Keratinocyte (primary cell): ENCODE data around the gene CERK. TPM values are rescaled to one million over a fixed set of nuclear protein-coding genes. Genes with fewer than 3 reads are reported as not detected.

Experiments used
- DNase-seq: peaks from one replicate; pipeline ENCODE4 v3.0.0-alpha.2; 2011; ENCODE audit warnings: low read depth, missing footprints, low spot score
- FAIRE-seq: peaks from 2 replicates; lab custom pipeline; 2011; peaks lifted over from hg19 to GRCh38; lab: Jason Lieb, UNC
- H2AFZ ChIP-seq: 2 replicates; pipeline ENCODE4 v1.6.0; 2012; ENCODE audit warnings: low read length, control low read depth, inconsistent platforms; ENCODE audit not compliant: control insufficient read depth
- H3K27ac ChIP-seq: 2 replicates; pipeline ENCODE4 v1.5.1; 2011; ENCODE audit warnings: low read length; ENCODE audit not compliant: control insufficient read depth, insufficient read depth
- H3K27me3 ChIP-seq: 3 replicates; pipeline ENCODE4 v1.6.0; 2011; ENCODE audit warnings: low read length; ENCODE audit not compliant: control insufficient read depth, insufficient read depth; ENCODE audit errors: extremely low read depth
- H3K36me3 ChIP-seq, 2 experiments: 2 replicates in 1 of 2; 3 replicates in 1 of 2; pipeline ENCODE4 v1.5.1; 2011; ENCODE audit warnings: low read length in 2 of 2, mild to moderate bottlenecking in 1 of 2; ENCODE audit not compliant: control insufficient read depth in 2 of 2, insufficient read depth in 2 of 2; ENCODE audit errors: extremely low read depth in 1 of 2
- H3K4me1 ChIP-seq: 3 replicates; pipeline ENCODE4 v1.5.1; 2011; ENCODE audit warnings: low read length; ENCODE audit not compliant: control insufficient read depth, insufficient read depth; ENCODE audit errors: extremely low read depth
- H3K4me2 ChIP-seq: 3 replicates; pipeline ENCODE4 v1.6.0; 2011; ENCODE audit warnings: low read depth, low read length; ENCODE audit not compliant: control insufficient read depth, insufficient read depth; ENCODE audit errors: extremely low read depth
- H3K4me3 ChIP-seq, 3 experiments: fragments of 200-600 bp in 1 of 3; sonication (generic) in 1 of 3; 2 replicates in 2 of 3; 3 replicates in 1 of 3; pipeline ENCODE4 v1.5.1; 2011 to 2016; ENCODE audit warnings: low read length in 3 of 3, mild to moderate bottlenecking in 3 of 3, control low read depth in 2 of 3, inconsistent platforms in 1 of 3, low read depth in 1 of 3, mixed read lengths in 1 of 3, mixed run types in 1 of 3, moderate library complexity in 1 of 3; ENCODE audit not compliant: control insufficient read depth in 2 of 3, insufficient read depth in 2 of 3; ENCODE audit errors: extremely low read depth in 1 of 3
- H3K79me2 ChIP-seq: 2 replicates; pipeline ENCODE4 v1.6.0; 2012; ENCODE audit warnings: low read length; ENCODE audit not compliant: control insufficient read depth, insufficient read depth
- H3K9ac ChIP-seq: 3 replicates; pipeline ENCODE4 v1.6.0; 2011; ENCODE audit warnings: low read length; ENCODE audit not compliant: control insufficient read depth, insufficient read depth; ENCODE audit errors: extremely low read depth
- H3K9me1 ChIP-seq: 3 replicates; pipeline ENCODE4 v1.6.0; 2011; ENCODE audit warnings: low read length; ENCODE audit not compliant: control insufficient read depth, insufficient read depth; ENCODE audit errors: extremely low read depth
- H3K9me3 ChIP-seq: 2 replicates; pipeline ENCODE4 v1.5.1; 2012; ENCODE audit warnings: low read depth, low read length; ENCODE audit not compliant: control insufficient read depth
- H4K20me1 ChIP-seq: 3 replicates; pipeline ENCODE4 v1.6.0; 2011; ENCODE audit warnings: low read length; ENCODE audit not compliant: control insufficient read depth, insufficient read depth; ENCODE audit errors: extremely low read depth
- EZH2 ChIP-seq: IDR thresholded peaks from one replicate; pipeline ENCODE4 v1.6.1; 2012; ENCODE audit warnings: inconsistent platforms, mild to moderate bottlenecking, low read length, moderate library complexity
- dilution Hi-C: fragments of 300-500 bp; cut with MboI; formaldehyde crosslinking; loops from one replicate; pipeline ENCODE4 v1.7.0; 2020; ENCODE audit warnings: low sequenced_read_pairs; ENCODE audit not compliant: extremely low pct_ligation_motif_present
- polyA plus RNA-seq, 5 experiments: library from polyadenylated mRNA; depleted of rRNA in 3 of 5; stranded (reverse) in 3 of 5; stranded (forward) in 1 of 5; unstranded in 1 of 5; fragments of >200 nt; gene quantifications; 1 replicate in 1 of 5; 2 replicates in 3 of 5; 3 replicates in 1 of 5; pipeline versions ENCODE4 v1.2.1 to v1.2.3, GENCODE V29; 2011 to 2012; ENCODE audit warnings: missing spikeins in 2 of 5, low read depth in 1 of 5, low replicate concordance in 1 of 5
- TF ChIP-seq, protein P1 (sequence below), 3 experiments: IDR thresholded peaks in 1 of 3; conservative IDR thresholded peaks in 1 of 3; optimal IDR thresholded peaks in 1 of 3; 2 replicates in 2 of 3; 3 replicates in 1 of 3; pipeline versions ENCODE3 to v1.5.1; 2011; ENCODE audit warnings: low read length in 3 of 3, mild to moderate bottlenecking in 3 of 3, moderate library complexity in 2 of 3, control low read depth in 1 of 3, inconsistent platforms in 1 of 3; ENCODE audit not compliant: insufficient read depth in 2 of 3; ENCODE audit errors: extremely low read depth in 1 of 3

The CERK gene
- polyA plus RNA-seq, 1 donor (not counting 4 experiments of a cell fraction or from before 2014, with no cell fraction given): 11.9 TPM

DNA sequence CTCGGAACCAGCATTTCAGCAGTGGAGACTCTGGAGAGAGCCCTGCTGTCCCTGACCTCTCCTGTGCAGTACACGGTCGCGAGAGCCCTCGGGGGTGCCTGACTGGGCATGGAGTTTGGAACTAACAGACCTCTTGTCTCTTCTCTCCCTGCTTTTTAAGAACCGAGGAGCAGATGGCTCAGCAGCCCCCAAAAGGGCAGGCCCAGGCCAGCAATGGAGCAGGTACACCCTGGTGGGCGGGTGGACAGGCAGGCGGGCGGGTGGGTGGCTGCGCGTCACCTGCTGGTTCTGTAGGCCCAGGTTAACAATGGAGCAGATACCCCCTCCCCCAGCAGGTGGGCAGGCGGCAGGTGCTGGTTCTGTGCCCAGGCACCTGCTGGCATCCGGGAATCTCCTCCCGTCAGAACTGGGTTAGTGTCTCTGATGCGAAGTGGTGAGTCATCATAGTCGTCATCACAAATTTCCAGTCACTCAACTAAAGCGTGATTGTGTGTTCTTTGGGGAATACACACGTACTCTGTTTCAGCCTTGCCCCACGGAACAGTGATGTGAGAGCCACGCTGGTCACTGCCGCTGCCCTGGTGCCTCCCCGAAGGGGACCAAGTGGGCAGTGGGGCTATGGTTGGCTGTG lies 76.7 kb downstream of the CERK start:
- H4K20me1 ChIP-seq: peaks cover 17% of the 10 kb centered on the region
- peaks cover 26% of the 10 kb centered on the region for H3K4me1 ChIP-seq
- peak overlapping the region; percentile 50 for H3K9ac ChIP-seq
- H3K36me3 ChIP-seq: peaks cover 0 to 10% of the 10 kb centered on the region in 2 experiments
- no peak for TF ChIP-seq EZH2
- TF ChIP-seq, protein P1, sequence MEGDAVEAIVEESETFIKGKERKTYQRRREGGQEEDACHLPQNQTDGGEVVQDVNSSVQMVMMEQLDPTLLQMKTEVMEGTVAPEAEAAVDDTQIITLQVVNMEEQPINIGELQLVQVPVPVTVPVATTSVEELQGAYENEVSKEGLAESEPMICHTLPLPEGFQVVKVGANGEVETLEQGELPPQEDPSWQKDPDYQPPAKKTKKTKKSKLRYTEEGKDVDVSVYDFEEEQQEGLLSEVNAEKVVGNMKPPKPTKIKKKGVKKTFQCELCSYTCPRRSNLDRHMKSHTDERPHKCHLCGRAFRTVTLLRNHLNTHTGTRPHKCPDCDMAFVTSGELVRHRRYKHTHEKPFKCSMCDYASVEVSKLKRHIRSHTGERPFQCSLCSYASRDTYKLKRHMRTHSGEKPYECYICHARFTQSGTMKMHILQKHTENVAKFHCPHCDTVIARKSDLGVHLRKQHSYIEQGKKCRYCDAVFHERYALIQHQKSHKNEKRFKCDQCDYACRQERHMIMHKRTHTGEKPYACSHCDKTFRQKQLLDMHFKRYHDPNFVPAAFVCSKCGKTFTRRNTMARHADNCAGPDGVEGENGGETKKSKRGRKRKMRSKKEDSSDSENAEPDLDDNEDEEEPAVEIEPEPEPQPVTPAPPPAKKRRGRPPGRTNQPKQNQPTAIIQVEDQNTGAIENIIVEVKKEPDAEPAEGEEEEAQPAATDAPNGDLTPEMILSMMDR (optimal IDR thresholded peaks at IDR 0.05 in 1 of 3, IDR thresholded peaks at IDR 0.05 in 1 of 3, conservative IDR thresholded peaks at IDR 0.05 in 1 of 3; ENCODE audit: extremely low read depth in 1 of 3, insufficient read depth in 2 of 3, low read length in 3 of 3): no peak
- no peaks in the 10 kb centered on the region for H3K27me3 ChIP-seq
- FAIRE-seq (peak; percentile 99), DNase-seq (peak; percentile 60)
- no peaks in the 10 kb centered on the region for H3K9me3 ChIP-seq
- dilution Hi-C loops: no loop called here
- H3K4me3 ChIP-seq: peak overlapping the region in 1 of 3 experiments; percentile 12
- H3K9me1 ChIP-seq: no peaks in the 10 kb centered on the region
- no peak overlapping the region for H2AFZ ChIP-seq
- peak overlapping the region; percentile 43 for H3K27ac ChIP-seq
- H3K79me2 ChIP-seq: no peaks in the 10 kb centered on the region
- H3K4me2 ChIP-seq: peak overlapping the region; percentile 22

DNA sequence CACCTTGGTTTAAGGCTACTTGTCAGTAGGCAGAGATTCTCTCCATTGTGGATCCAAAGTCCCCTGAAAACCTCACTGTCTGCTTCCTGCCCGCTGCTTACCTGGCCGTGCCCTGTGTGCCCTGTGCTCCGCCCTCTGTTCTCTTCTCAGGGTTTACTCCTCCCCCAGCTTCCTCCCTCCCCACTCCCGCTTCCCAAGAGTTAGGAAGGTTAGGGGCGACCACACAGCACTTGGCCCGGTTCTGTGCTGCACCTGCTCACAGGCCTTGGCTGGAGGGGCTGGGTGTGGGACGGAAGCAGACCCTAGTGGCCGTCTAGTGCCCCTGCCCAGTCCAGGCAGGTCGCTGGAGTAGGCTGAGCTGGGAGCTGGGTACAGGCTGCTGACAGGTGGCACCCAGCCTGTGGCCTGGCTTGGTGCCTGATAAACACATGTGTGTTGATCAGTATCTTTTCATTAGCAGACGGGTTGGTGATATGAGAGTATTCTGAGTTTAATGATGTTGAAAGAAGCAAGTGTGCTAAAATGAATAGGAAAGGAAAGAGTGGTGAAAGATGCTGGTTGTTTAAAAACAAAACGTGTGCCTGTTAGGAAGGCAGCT lies 77.3 kb downstream of the CERK start:
- peaks cover 26% of the 10 kb centered on the region for H3K4me1 ChIP-seq
- DNase-seq: no peak
- no peak for FAIRE-seq

More for the DNA sequence above, 77.3 kb downstream of the CERK start:
- no peaks in the 10 kb centered on the region for H3K9me1 ChIP-seq
- no peak overlapping the region for H2AFZ ChIP-seq
- peaks cover 17% of the 10 kb centered on the region for H4K20me1 ChIP-seq
- no peaks in the 10 kb centered on the region for H3K27me3 ChIP-seq
- no peak overlapping the region for H3K4me2 ChIP-seq
- TF ChIP-seq, protein P1 (optimal IDR thresholded peaks at IDR 0.05 in 1 of 3, IDR thresholded peaks at IDR 0.05 in 1 of 3, conservative IDR thresholded peaks at IDR 0.05 in 1 of 3; ENCODE audit: extremely low read depth in 1 of 3, insufficient read depth in 2 of 3, low read length in 3 of 3): no peak
- TF ChIP-seq EZH2: no peak
- peaks cover 0 to 8% of the 10 kb centered on the region in 2 experiments for H3K36me3 ChIP-seq
- H3K9ac ChIP-seq: no peak overlapping the region
- H3K27ac ChIP-seq: no peak overlapping the region
- H3K4me3 ChIP-seq: no peak overlapping the region
- no peaks in the 10 kb centered on the region for H3K9me3 ChIP-seq
- dilution Hi-C loops: no loop called here
- no peaks in the 10 kb centered on the region for H3K79me2 ChIP-seq
